B cell (primary cell): Measurements from ENCODE around the gene FLT3LG. TPM values are rescaled to one million over a fixed set of nuclear protein-coding genes. Genes with fewer than 3 reads are reported as not detected.
A peak's percentile ranks its signal among the peaks of the same experiment; 100 is the strongest.

ENCODE experiments used
- ATAC-seq: fragments of 200-7000 bp; cut with Tn5 transposase; one replicate; pipeline ENCODE4 v1.10.0; 2021; ENCODE audit warnings: low read depth, mild to moderate bottlenecking, moderate number of reproducible peaks, moderate library complexity
- CTCF ChIA-PET: fragments of 350-600 bp; sonication (Branson Sonifier 250); formaldehyde crosslinking; loops from one replicate; lab custom pipeline; 2021; ENCODE audit warnings: antibody characterized with exemption, inconsistent platforms; lab: Charles Lee
- POLR2A ChIA-PET: fragments of 350-600 bp; sonication (Branson Sonifier 250); formaldehyde crosslinking; loops from one replicate; lab custom pipeline; 2021; ENCODE audit warnings: antibody characterized with exemption; lab: Charles Lee
- DNase-seq: peaks from one replicate; pipeline ENCODE4 v3.0.0; 2013
- H2AFZ ChIP-seq: 2 replicates; pipeline ENCODE4 v1.6.1; 2012; ENCODE audit warnings: mild to moderate bottlenecking, low read depth, low read length; ENCODE audit not compliant: insufficient read depth, poor library complexity, severe bottlenecking
- H3K27ac ChIP-seq, 2 donors: 1 replicate in 1 of 2; 2 replicates in 1 of 2; pipeline ENCODE4 v1.5.1; 2012 to 2013; ENCODE audit warnings: low read length in 2 of 2, mild to moderate bottlenecking in 2 of 2, moderate library complexity in 1 of 2
- H3K27me3 ChIP-seq, 4 experiments: fragments of 200-600 bp in 1 of 4; sonication (generic) in 1 of 4; replicated peaks in 1 of 4; 1 replicate in 2 of 4; 2 replicates in 2 of 4; pipeline versions ENCODE4 v1.6.1 to v1.7.0; 2013 to 2016; ENCODE audit warnings: low read length in 3 of 4, mild to moderate bottlenecking in 2 of 4, mixed read lengths in 1 of 4, moderate library complexity in 1 of 4; ENCODE audit not compliant: insufficient read depth in 4 of 4, control insufficient read depth in 3 of 4; ENCODE audit errors: control extremely low read depth in 1 of 4
- H3K36me3 ChIP-seq, 2 experiments: replicated peaks in 1 of 2; 1 replicate in 1 of 2; 2 replicates in 1 of 2; pipeline versions ENCODE4 v1.6.1 to v1.7.1; 2013; ENCODE audit warnings: low read length in 1 of 2; ENCODE audit not compliant: insufficient read depth in 2 of 2, control insufficient read depth in 1 of 2; ENCODE audit errors: control extremely low read depth in 1 of 2, extremely low read depth in 1 of 2
- H3K4me1 ChIP-seq, 2 donors: fragments of 200-600 bp in 1 of 2; sonication (generic) in 1 of 2; 1 replicate in 1 of 2; 2 replicates in 1 of 2; pipeline versions ENCODE4 v1.5.1 to v1.6.1; 2013 to 2017; ENCODE audit warnings: low read length in 2 of 2; ENCODE audit not compliant: control insufficient read depth in 2 of 2, insufficient read depth in 2 of 2
- H3K4me2 ChIP-seq: replicated peaks from 2 replicates; pipeline ENCODE3; 2012; ENCODE audit warnings: mild to moderate bottlenecking, low read depth, low read length; ENCODE audit not compliant: poor library complexity, severe bottlenecking
- H3K4me3 ChIP-seq, 5 experiments: fragments of 200-600 bp in 1 of 5; sonication (generic) in 1 of 5; 1 replicate in 3 of 5; 2 replicates in 2 of 5; pipeline versions ENCODE4 v1.5.1 to v1.7.0; 2011 to 2016; ENCODE audit warnings: low read length in 4 of 5, mild to moderate bottlenecking in 4 of 5, low read depth in 2 of 5, control low read depth in 1 of 5, moderate library complexity in 1 of 5; ENCODE audit not compliant: insufficient read depth in 1 of 5; ENCODE audit errors: control extremely low read depth in 1 of 5, extremely low read depth in 1 of 5
- H3K79me2 ChIP-seq: fragments of 200-600 bp; sonication (generic); one replicate; pipeline ENCODE4 v1.6.0; 2016; ENCODE audit warnings: low read length; ENCODE audit not compliant: control insufficient read depth, insufficient read depth
- H3K9ac ChIP-seq: fragments of 200-600 bp; sonication (generic); 2 replicates; pipeline ENCODE4 v1.6.1; 2017; ENCODE audit warnings: mild to moderate bottlenecking, low read length, moderate library complexity
- H3K9me3 ChIP-seq, 3 donors: one replicate each; pipeline versions ENCODE4 v1.6.1 to v1.7.1; 2013; ENCODE audit warnings: low read length in 2 of 3; ENCODE audit not compliant: control insufficient read depth in 2 of 3, insufficient read depth in 1 of 3; ENCODE audit errors: control extremely low read depth in 1 of 3
- H4K20me1 ChIP-seq: 2 replicates; pipeline ENCODE4 v1.6.0; 2012; ENCODE audit warnings: mild to moderate bottlenecking, low read length; ENCODE audit not compliant: insufficient read depth, control insufficient read depth, poor library complexity, severe bottlenecking
- H3K27ac Mint-ChIP-seq: one replicate; pipeline ENCODE4 v1.8.0; 2021; ENCODE audit warnings: mixed read lengths
- H3K27me3 Mint-ChIP-seq: one replicate; pipeline ENCODE4 v1.8.0; 2021; ENCODE audit warnings: mixed read lengths
- H3K4me1 Mint-ChIP-seq: one replicate; pipeline ENCODE4 v1.8.0; 2021; ENCODE audit warnings: mixed read lengths
- H3K4me3 Mint-ChIP-seq: one replicate; pipeline ENCODE4 v1.8.0; 2021; ENCODE audit warnings: mixed read lengths
- H3K9me3 Mint-ChIP-seq: one replicate; pipeline ENCODE4 v1.8.0; 2022; ENCODE audit warnings: mixed read lengths; ENCODE audit not compliant: insufficient read depth
- EZH2 ChIP-seq: IDR thresholded peaks from 2 replicates; pipeline ENCODE4 v1.6.1; 2012; ENCODE audit warnings: borderline replicate concordance, low read depth, mild to moderate bottlenecking, moderate library complexity, low read length; ENCODE audit not compliant: insufficient read depth, poor library complexity, severe bottlenecking
- WGBS: methylation state at CpG from one replicate; pipeline ENCODE4 v1.1.5; 2013; ENCODE audit warnings: missing lambda C conversion rate; ENCODE audit not compliant: insufficient coverage; 5-methylcytosine and 5-hydroxymethylcytosine counted together
- intact Hi-C: fragments of 100-400 bp; cut with micrococcal nuclease; formaldehyde crosslinking; loops from one replicate; pipeline ENCODE4 v1.10.0; 2022
- polyA plus RNA-seq: library from polyadenylated mRNA; depleted of rRNA; stranded (reverse); fragments of >200 nt; gene quantifications from 2 replicates; pipeline ENCODE4 v1.2.3, GENCODE V29; 2012
- total RNA-seq, 2 donors: library from RNA; stranded (reverse); fragments of 120-200 nt in 1 of 2; gene quantifications; 1 replicate in 1 of 2; 2 replicates in 1 of 2; pipeline versions ENCODE4 v1.2.3 to v1.2.4, GENCODE V29; 2013 to 2022
- TF ChIP-seq, protein P1 (sequence below): fragments of 200-600 bp; IDR thresholded peaks from one replicate; pipeline ENCODE4 v1.8.0; 2022; ENCODE audit warnings: antibody characterized with exemption, mild to moderate bottlenecking

FLT3LG gene
- total and polyA plus RNA-seq, 2 donors (not counting 1 experiment from before 2014, with no cell fraction given): 31.0 to 49.8 TPM

DNA sequence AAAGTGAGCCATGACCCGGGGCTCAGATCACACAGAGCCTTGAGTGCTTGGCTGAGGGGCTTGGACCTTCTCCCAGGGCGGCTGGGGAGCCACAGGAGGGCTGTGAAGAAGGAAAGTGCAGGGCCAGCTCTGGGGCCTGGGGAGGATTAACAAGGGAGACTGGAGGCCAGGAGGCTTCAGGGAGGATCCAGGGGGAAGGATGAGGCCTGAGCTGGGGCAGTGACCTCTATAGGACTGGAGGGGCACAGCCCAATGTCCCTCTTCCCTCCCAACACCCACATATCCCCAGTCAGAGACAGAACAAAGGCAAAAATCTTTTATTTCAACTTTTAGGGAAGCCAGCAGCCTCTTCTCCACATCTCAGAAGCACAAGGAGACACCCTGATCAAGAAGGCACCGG, 28.0 kb upstream of the FLT3LG start:
- intact Hi-C loops: no loop called here
- H3K27me3 Mint-ChIP-seq: peaks cover 12% of the 10 kb centered on the region
- Histone ChIP-seq H3K79me2 (peaks cover 24% of the 10 kb centered on the region), H4K20me1 (peaks cover 21% of the 10 kb centered on the region), H3K27me3 (peaks cover 0 to 15% (median 12%) of the 10 kb centered on the region in 4 experiments), H3K36me3 (peaks cover 0 to 37% of the 10 kb centered on the region in 2 experiments), H3K4me3 (no peak overlapping the region), H3K9me3 (peaks cover 0 to 11% (median 0%) of the 10 kb centered on the region in 3 donors), H3K4me1 (peaks cover 21 to 40% of the 10 kb centered on the region in 2 donors), H2AFZ (no peak overlapping the region), H3K4me2 (no peak overlapping the region), H3K9ac (no peak overlapping the region), H3K27ac (no peak overlapping the region)
- POLR2A ChIA-PET: interaction anchor here (0.6 to 1.6 kb wide), 4 partner anchors 23 to 331 kb away, joined by 3 to 7 read pairs (median 3); partner anchors contain the start of gene CD37
- WGBS: 96% methylated on average over 2 of the region's 3 CpGs
- H3K4me1 Mint-ChIP-seq: peaks cover 42% of the 10 kb centered on the region
- H3K4me3 Mint-ChIP-seq: no peak overlapping the region
- H3K27ac Mint-ChIP-seq: peak overlapping the region; percentile 56
- ATAC-seq (no peak), DNase-seq (no peak)
- H3K9me3 Mint-ChIP-seq: no peaks in the 10 kb centered on the region
- CTCF ChIA-PET: interaction anchor here (0.7 to 5.1 kb wide), 6 partner anchors 13 to 224 kb away, joined by 3 to 70 read pairs (median 4); partner anchors contain the start of gene FLT3LG
- TF ChIP-seq EZH2: no peak
- TF ChIP-seq, protein P1, sequence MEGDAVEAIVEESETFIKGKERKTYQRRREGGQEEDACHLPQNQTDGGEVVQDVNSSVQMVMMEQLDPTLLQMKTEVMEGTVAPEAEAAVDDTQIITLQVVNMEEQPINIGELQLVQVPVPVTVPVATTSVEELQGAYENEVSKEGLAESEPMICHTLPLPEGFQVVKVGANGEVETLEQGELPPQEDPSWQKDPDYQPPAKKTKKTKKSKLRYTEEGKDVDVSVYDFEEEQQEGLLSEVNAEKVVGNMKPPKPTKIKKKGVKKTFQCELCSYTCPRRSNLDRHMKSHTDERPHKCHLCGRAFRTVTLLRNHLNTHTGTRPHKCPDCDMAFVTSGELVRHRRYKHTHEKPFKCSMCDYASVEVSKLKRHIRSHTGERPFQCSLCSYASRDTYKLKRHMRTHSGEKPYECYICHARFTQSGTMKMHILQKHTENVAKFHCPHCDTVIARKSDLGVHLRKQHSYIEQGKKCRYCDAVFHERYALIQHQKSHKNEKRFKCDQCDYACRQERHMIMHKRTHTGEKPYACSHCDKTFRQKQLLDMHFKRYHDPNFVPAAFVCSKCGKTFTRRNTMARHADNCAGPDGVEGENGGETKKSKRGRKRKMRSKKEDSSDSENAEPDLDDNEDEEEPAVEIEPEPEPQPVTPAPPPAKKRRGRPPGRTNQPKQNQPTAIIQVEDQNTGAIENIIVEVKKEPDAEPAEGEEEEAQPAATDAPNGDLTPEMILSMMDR: no peak
